Fibroblast of villous mesenchyme (primary cell): ENCODE measurements around the gene CACNA1H. TPM values are rescaled to one million over a fixed set of nuclear protein-coding genes. Genes with fewer than 3 reads are reported as not detected.

ENCODE experiments used
- DNase-seq: peaks from one replicate; pipeline ENCODE4 v3.0.0-alpha.2; 2010; ENCODE audit warnings: low read depth
- H3K4me3 ChIP-seq: 2 replicates; pipeline ENCODE4 v1.5.1; 2011; ENCODE audit warnings: low read depth, mild to moderate bottlenecking, low read length
- CTCF ChIP-seq: IDR thresholded peaks from 2 replicates; pipeline ENCODE4 v1.5.1; 2012; ENCODE audit warnings: low read depth, mild to moderate bottlenecking, low read length; ENCODE audit not compliant: insufficient read depth
- total RNA-seq: library from RNA; depleted of rRNA; stranded (reverse); fragments of >200 nt; gene quantifications from 2 replicates; pipeline ENCODE4 v1.2.3, GENCODE V29; 2012

The CACNA1H gene
- total RNA-seq, 1 donor, result 11.7 TPM

- DNase-seq, result no peak
- no peak overlapping the region for H3K4me3 ChIP-seq
- no peak for TF ChIP-seq CTCF
Observed at GRCh38 chr16:1258225-1258600, 105.3 kb downstream of the CACNA1H start.

DNA sequence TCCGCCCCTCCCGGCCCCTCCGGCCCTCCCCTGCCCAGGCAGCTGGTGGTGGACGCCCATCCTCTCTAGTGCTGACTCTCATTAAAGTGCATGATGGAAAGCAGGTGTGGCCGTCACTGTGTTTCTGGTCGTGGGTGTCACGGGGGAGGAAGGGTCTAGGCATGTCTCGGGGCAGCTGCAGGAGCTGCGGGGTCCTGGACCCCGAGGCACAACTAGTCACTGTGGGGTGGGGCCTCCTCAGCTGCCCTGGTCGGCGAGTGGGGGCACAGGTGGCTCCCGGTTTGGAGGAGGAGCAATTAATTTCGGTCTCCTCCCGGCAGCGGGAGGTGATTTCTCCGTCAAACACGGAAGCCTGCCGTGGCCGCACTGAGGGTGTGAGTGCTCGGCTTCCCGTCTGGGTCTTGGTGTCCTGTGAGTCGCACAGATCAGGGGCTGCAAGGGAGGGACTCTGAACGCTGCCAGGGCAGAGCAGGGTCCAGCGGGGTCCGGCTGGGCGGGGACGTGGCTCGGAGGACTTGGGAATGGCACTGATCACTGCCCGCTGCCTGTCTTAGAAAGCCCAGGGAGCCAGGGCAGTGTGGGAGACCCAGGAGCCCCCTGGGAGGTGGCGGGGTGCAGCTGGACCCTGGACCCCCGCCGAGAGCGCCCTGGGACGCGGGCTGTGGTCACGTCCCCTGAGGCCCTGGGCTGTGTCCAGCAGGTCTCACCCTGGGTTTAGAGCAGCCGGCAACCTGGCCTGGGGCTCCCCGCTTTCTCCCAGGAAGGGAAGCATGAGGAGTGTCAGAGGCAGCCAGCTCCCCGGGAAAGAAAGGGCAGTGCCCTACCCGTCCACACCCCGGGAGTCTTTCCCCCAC lies 106.2 kb downstream of the CACNA1H start:
- TF ChIP-seq CTCF, result no peak
- DNase-seq, result no peak
- H3K4me3 ChIP-seq, result no peak overlapping the region

DNA sequence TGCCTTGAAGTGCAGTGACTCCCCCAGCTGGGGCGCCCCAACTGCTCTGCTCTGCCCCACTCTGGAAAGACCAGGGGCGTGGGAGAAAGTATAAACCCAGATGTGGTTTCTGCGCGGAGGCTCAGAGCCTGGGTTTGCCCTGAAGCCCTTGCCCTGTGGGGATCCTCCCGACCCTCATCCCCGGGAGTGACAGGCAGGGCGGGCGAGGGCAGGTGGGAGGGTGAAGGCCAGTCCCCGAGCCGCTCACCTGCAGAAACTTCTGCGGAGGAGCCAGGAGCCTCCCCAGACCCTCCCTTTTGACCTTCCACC lies 106.8 kb downstream of the CACNA1H start:
- no peak for DNase-seq
- H3K4me3 ChIP-seq, result no peak overlapping the region
- TF ChIP-seq CTCF, result no peak

DNA sequence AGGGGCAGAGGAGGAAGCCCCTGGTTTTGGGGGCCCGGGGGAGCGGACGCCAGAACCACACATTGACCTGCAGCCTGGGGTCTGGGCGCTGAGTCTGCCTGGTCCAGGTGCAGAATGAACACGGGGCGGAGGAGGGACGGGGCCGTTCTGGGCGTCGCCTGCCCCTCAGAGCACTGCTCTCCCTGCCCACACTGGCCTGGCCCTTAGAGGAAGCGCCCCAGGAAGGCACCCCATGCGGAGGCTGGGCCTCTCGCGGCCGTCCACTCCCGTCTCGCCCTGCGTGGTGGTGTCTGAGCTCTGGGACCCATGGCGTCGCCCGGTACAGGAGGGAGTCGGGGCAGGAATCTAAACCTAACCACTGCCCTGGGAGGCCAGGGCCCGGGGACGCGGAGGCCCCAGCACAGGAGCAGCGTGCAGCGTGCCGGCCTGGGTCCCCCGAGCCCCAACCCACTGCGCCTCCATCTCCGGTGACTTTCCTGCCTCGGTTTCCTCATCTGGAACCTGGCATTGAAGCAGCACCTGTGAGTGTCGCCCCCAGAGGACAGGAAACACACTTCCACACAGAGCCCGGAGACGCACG lies 107.3 kb downstream of the CACNA1H start:
- no peak for TF ChIP-seq CTCF
- no peak for DNase-seq
- no peak overlapping the region for H3K4me3 ChIP-seq

DNA sequence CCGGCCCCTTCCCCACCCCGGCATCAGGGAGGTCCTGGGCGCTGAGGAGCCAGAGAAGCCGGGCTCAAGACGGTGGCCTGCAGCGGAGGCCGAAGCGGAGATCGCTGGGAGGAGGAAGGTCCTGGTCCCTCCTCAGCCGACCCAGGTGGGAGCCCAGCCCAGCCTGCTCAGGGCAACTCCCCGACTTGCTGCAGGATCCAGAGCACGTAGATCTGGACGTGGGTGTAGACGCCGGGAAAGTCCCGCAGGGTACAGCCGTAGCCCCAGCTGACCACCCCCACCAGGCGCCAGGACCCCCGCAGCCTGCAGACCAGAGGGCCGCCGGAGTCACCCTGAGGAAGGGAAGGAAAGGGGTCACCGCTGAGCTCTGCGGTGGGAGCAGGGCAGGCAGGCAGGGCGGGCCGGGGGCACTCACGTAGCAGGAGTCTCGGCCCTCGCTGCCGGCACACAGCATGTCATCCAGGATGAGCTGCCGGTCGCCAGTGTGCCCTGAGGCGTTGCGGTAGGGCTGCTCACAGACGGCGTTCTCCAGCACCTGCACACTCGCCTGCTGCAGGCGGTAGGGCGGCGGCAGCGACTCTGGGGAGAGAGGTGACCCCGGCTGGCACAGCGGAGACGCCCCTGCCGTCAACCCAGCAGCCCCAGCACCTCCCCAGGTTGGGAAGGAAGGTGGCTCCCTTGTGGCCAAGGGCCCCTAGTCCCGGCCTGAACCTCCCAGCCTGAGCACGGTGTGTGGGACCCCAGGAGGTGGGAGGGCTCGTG lies 108.4 kb downstream of the CACNA1H start:
- TF ChIP-seq CTCF, result no peak
- DNase-seq, result no peak

GRCh38 chr16:1262210-1262845 lies 109.4 kb downstream of the CACNA1H start:
- TF ChIP-seq CTCF, result no peak
- no peak overlapping the region for H3K4me3 ChIP-seq
- DNase-seq, result no peak

More for the DNA sequence above, 108.4 kb downstream of the CACNA1H start:
- H3K4me3 ChIP-seq, result no peak overlapping the region
